Measurements from ENCODE around the gene ELOVL4.

DNA sequence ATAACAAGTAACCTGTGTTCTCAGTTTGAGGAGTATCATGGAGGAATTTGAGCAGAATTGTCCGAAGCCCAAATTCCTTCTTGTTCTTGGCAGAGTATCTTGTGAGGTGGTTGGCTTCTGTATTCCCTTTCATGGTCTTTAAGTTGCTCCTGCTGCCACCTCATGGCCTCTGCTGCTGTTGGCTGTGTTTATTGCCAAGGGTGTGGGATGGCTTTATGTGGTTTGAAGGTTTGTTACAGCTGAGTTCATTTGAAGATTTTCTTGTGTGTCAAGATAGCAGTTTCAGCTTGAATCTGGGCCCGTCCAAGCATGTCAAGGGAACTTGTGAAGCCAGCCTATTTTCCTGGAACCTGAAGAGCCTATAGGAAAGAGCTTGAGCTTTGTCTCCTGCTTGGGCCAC, 36.9 kb upstream of the ELOVL4 start:
- TF ChIP-seq THYN1 (CRISPR knock-in tag; IDR thresholded peaks at IDR 0.05; ENCODE audit: borderline replicate concordance, low read depth), result no peak
- TF ChIP-seq, protein P1, sequence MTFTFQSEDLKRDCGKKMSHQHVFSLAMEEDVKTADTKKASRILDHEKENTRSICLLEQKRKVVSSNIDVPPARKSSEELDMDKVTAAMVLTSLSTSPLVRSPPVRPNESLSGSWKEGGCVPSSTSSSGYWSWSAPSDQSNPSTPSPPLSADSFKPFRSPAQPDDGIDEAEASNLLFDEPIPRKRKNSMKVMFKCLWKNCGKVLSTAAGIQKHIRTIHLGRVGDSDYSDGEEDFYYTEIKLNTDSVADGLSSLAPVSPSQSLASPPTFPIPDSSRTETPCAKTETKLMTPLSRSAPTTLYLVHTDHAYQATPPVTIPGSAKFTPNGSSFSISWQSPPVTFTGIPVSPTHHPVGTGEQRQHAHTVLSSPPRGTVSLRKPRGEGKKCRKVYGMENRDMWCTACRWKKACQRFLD (CRISPR knock-in tag; IDR thresholded peaks at IDR 0.05; ENCODE audit: borderline replicate concordance), result no peak
- no peak for TF ChIP-seq MXI1 (IDR thresholded peaks at IDR 0.05; ENCODE audit: borderline replicate concordance, low read depth, low read length)
- no peak for TF ChIP-seq RELA (CRISPR knock-in tag; IDR thresholded peaks at IDR 0.05)
